ENCODE results near the gene YY1AP1.
"Not testable (repeated sequence)": the region's sequence is repeated elsewhere in the genome, so short reads cannot be mapped to it uniquely, and the experiment has no call there.

The YY1AP1 gene

GRCh38 chr1:155717041-155717440, 28.5 kb upstream of the YY1AP1 start:
- Histone ChIP-seq H3K27me3 (no peaks in the 10 kb centered on the region), H3K4me3 (ENCODE audit: low read depth in 1 of 2, low read length in 1 of 2) (no peak overlapping the region), H3K36me3 (peaks cover 31% of the 10 kb centered on the region), H3K4me1 (ENCODE audit: control insufficient read depth in 1 of 2, insufficient read depth in 1 of 2, low read depth in 1 of 2, low read length in 1 of 2) (no peaks in the 10 kb centered on the region), H3K27ac (no peak overlapping the region), H3K9me3 (no peaks in the 10 kb centered on the region)
- TF ChIP-seq, protein P1, sequence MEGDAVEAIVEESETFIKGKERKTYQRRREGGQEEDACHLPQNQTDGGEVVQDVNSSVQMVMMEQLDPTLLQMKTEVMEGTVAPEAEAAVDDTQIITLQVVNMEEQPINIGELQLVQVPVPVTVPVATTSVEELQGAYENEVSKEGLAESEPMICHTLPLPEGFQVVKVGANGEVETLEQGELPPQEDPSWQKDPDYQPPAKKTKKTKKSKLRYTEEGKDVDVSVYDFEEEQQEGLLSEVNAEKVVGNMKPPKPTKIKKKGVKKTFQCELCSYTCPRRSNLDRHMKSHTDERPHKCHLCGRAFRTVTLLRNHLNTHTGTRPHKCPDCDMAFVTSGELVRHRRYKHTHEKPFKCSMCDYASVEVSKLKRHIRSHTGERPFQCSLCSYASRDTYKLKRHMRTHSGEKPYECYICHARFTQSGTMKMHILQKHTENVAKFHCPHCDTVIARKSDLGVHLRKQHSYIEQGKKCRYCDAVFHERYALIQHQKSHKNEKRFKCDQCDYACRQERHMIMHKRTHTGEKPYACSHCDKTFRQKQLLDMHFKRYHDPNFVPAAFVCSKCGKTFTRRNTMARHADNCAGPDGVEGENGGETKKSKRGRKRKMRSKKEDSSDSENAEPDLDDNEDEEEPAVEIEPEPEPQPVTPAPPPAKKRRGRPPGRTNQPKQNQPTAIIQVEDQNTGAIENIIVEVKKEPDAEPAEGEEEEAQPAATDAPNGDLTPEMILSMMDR (IDR thresholded peaks at IDR 0.05) = no peak

DNA sequence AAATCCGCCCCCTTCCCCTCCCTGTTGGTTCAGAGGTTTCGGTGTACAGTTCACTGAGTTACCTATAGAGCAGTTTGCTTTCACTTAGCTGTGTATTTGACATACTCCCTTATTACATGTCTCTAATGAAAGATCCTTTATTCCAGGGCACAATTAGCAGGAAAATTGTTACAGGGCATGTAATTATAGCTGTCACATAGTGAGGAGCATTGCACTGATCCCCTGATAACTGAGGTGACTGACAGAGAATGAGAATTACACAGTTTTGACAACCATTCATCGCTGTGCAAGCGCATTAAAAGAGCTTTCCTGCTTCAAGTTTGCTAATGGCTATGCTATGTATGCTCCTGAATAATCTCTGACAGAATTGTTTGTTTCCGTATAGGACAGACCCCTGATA, 27.2 kb upstream of the YY1AP1 start:
- peaks cover 29% of the 10 kb centered on the region for H3K36me3 ChIP-seq
- TF ChIP-seq, protein P1 (IDR thresholded peaks at IDR 0.05) = no peak
- H3K27me3 ChIP-seq = no peaks in the 10 kb centered on the region
- H3K4me1 ChIP-seq (ENCODE audit: control insufficient read depth in 1 of 2, insufficient read depth in 1 of 2, low read depth in 1 of 2, low read length in 1 of 2) = no peaks in the 10 kb centered on the region
- no peak overlapping the region for H3K27ac ChIP-seq
- H3K9me3 ChIP-seq = no peaks in the 10 kb centered on the region
- H3K4me3 ChIP-seq (ENCODE audit: low read depth in 1 of 2, low read length in 1 of 2) = no peak overlapping the region

DNA sequence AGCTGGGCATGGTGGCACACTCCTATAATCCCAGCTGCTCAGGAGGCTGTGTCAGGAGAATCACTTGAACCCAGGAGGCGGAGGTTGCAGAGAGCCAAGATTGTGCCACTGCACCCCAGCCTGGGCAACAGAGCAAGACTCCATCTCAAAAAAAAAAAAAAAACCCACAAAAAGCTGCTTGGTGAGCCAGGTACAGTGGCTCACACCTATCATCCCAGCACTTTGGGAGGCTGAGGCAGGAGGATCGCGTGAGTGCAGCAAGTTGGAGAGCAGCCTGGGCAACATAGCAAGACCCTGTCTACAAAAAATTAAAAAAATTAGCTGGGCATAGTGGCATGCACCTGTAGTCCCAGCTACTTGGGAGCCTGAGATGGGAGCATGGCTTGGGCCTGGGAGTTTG, 26.5 kb upstream of the YY1AP1 start:
- H3K36me3 ChIP-seq = peaks cover 29% of the 10 kb centered on the region
- H3K4me3 ChIP-seq (ENCODE audit: low read depth in 1 of 2, low read length in 1 of 2); H3K27me3 ChIP-seq; H3K9me3 ChIP-seq; H3K4me1 ChIP-seq (ENCODE audit: control insufficient read depth in 1 of 2, insufficient read depth in 1 of 2, low read depth in 1 of 2, low read length in 1 of 2); H3K27ac ChIP-seq: not testable (repeated sequence)

- TF ChIP-seq, protein P1 (IDR thresholded peaks at IDR 0.05) = no peak
- no peak overlapping the region for H3K27ac ChIP-seq
- H3K36me3 ChIP-seq = peaks cover 23% of the 10 kb centered on the region
- H3K27me3 ChIP-seq = no peaks in the 10 kb centered on the region
- no peaks in the 10 kb centered on the region for H3K9me3 ChIP-seq
- H3K4me3 ChIP-seq (ENCODE audit: low read depth in 1 of 2, low read length in 1 of 2) = no peak overlapping the region
- no peaks in the 10 kb centered on the region for H3K4me1 ChIP-seq (ENCODE audit: control insufficient read depth in 1 of 2, insufficient read depth in 1 of 2, low read depth in 1 of 2, low read length in 1 of 2)
Measured at GRCh38 chr1:155713075-155713474, 24.5 kb upstream of the YY1AP1 start.

GRCh38 chr1:155712636-155713035, 24.1 kb upstream of the YY1AP1 start:
- not testable (repeated sequence) for H3K4me1 ChIP-seq (ENCODE audit: control insufficient read depth in 1 of 2, insufficient read depth in 1 of 2, low read depth in 1 of 2, low read length in 1 of 2); H3K27me3 ChIP-seq; H3K4me3 ChIP-seq (ENCODE audit: low read depth in 1 of 2, low read length in 1 of 2); H3K27ac ChIP-seq; H3K9me3 ChIP-seq
- H3K36me3 ChIP-seq = peaks cover 19% of the 10 kb centered on the region

DNA sequence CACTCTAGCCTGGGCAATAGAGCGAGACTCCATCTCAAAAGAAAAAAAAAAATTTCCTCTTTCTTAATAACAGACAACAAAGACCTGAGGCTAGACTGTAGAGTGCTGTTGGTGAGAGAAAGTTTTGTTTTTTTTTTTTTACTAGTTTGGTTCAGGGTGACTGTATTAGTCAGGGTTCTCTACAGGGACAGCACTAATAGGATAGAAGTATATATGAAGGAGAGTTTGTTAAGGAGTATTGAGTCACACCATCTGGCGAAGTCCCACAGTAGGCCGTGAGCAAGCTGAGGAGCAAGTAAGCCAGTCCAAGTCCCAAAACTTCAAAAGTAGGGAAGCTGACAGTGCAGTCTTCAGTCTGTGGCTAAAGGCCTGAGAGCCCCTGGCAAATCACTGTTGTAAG, 22.9 kb upstream of the YY1AP1 start:
- H3K4me1 ChIP-seq (ENCODE audit: control insufficient read depth in 1 of 2, insufficient read depth in 1 of 2, low read depth in 1 of 2, low read length in 1 of 2); H3K4me3 ChIP-seq (ENCODE audit: low read depth in 1 of 2, low read length in 1 of 2); H3K27ac ChIP-seq; H3K9me3 ChIP-seq; H3K27me3 ChIP-seq: not testable (repeated sequence)
- peaks cover 12% of the 10 kb centered on the region for H3K36me3 ChIP-seq

DNA sequence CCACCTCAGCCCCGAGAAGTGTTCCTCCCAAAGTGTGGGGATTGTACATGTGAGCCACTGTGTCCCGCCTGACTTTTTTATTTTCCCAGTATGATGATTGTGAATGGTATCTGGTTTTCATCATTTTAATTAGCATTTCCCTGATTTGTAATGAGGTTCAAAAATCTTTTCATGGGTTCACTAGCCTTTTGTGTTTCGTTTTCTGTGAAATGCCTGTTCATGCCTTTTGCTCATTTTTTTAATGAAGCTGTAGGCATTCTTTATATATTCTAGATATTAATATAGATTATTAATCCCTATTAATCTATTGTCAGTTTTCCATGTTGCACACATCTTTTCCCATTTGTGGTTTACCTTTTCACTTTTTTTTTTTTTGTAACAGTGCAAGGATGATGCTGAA, 20.8 kb upstream of the YY1AP1 start:
- TF ChIP-seq, protein P1 (IDR thresholded peaks at IDR 0.05) = no peak
- H3K9me3 ChIP-seq = no peaks in the 10 kb centered on the region

More for the DNA sequence above, 20.8 kb upstream of the YY1AP1 start:
- no peak overlapping the region for H3K4me3 ChIP-seq (ENCODE audit: low read depth in 1 of 2, low read length in 1 of 2)
- no peaks in the 10 kb centered on the region for H3K27me3 ChIP-seq
- no peaks in the 10 kb centered on the region for H3K4me1 ChIP-seq (ENCODE audit: control insufficient read depth in 1 of 2, insufficient read depth in 1 of 2, low read depth in 1 of 2, low read length in 1 of 2)
- no peak overlapping the region for H3K27ac ChIP-seq
- peaks cover 12% of the 10 kb centered on the region for H3K36me3 ChIP-seq
